ENCODE measurements around the gene AIFM2.
"Not testable (repeated sequence)": the region's sequence is repeated elsewhere in the genome, so short reads cannot be mapped to it uniquely, and the experiment has no call there.

AIFM2 gene

DNA sequence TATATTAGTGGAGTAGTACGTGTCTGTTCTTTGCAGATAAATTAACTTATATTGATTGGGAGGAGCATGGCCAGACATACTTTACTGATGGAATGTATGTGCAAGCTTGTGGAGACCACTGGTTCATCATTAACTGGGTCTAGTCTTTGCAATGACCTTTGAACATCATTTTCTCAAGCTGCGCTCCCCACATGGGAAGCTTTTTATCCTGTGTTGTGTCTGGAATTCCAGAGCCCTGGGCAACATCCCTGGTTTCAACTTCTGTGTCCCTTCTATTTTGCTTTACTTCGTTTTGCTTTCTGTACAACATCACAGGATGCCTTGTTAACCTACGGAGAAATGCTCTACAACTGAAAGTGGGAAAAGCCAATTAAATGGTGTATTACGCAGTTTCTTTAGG, 41.7 kb downstream of the AIFM2 start:
- no peak for DNase-seq

- DNase-seq = no peak
Measured at GRCh38 chr10:70090013-70090412, 42.6 kb downstream of the AIFM2 start.

DNA sequence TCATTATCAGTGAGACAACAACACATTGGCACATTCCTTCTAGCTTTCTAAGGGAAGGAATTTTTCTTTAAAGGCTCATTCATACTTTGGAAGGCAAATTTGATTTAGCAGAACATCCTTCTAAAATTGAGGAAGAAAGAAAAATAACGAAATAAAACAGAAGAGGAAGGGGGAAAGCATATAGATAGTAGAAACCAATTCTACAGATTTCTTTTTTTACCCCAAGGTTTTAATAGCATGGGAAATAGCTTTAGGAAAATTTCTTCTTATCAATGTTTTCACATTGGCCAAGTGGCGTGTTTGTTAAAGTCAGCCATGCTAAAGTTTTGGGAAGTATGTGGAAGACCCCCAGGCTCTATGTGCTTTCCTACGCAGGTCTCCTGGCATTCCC, 44.3 kb downstream of the AIFM2 start:
- no peak for DNase-seq

GRCh38 chr10:70087616-70088307, 44.9 kb downstream of the AIFM2 start:
- DNase-seq = no peak

DNA sequence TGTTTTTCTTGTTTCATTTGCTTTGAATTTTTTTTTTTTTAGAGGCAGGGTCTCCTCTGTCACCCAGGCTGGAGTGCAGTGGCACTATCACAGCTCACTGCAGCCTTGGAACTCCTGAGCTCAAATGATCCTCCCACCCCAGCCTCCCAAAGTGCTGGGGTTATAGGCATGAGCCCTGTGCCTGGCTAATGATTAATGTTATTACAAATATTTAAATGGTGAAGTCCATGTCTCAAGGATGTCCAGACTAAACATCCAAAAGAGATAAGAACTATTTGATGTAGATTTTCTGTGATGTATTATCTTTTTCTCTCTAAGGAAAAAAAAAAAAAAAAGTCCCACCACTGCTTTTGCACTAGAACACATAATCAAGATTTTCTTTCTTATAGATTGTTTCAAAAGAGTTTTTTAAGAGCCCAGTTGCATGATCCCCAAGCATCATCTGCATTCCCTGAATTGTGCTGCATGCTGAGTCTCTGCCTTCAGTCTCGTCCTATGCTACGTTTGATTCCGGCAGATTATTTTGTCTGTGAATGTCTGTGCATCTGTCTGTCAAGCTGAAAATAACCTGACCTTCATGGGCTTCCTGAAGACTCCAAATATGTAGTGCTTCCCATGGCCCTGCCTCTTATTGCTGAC, 46.5 kb downstream of the AIFM2 start:
- no peak for DNase-seq

GRCh38 chr10:70084189-70084588, 48.4 kb downstream of the AIFM2 start:
- DNase-seq = no peak

DNA sequence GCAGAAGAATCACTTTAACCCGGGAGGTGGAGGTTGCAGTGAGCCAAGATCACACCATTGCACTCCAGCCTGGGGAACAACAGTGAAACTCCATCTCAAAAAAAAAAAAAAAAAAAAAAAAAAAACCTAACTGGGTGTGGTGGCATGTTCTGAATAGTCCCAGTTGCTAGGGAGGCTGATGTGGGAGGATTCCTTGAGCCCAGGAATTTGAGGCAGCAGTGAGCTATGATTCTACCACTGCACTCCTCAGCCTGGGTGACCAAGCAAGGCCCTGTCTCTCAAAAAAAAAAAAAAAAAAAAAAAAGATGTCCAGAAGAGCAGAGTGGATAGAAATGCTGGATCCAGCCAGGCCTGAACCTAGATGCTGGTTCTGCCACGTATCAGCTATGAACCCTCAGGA, 51.8 kb downstream of the AIFM2 start:
- DNase-seq = not testable (repeated sequence)

DNA sequence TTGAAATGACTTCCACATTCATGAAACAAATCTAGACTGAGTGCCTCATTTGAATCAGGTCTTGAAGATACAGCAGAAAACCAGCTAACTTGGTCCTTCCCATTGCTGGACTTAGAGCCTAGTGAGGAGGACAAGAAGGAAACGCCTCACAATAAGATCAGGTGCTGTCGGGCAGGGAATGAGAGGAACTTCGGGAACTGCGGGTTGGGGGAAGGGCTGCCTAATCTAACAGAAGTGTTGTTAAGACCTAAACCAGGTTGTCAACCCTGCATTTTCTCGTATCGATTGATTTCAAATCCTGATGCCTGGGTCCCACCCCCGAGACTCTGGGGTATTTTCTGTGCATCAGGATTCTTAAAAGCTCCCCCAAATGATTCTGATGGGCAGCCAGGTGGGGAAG, 53.7 kb downstream of the AIFM2 start:
- DNase-seq = no peak

DNA sequence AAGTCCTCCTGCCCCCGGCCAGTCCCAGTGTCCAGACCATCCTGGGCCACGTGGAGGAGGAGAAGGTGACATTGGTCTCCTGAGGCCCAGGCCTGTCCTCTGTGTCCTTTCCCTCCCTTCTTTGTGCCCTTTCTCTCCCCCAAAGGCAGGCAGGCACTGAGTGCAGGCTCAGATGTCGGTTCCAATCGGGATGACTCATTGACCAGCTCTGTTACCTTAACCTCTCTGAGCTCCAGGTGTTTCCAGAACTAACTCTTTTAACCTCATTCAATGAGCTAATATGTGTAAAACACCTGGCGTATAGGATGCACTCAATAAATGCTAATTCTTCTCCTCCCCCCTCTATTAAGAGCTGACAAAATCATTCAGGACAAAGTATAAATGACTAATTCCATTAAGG, 54.3 kb downstream of the AIFM2 start:
- no peak for DNase-seq

DNA sequence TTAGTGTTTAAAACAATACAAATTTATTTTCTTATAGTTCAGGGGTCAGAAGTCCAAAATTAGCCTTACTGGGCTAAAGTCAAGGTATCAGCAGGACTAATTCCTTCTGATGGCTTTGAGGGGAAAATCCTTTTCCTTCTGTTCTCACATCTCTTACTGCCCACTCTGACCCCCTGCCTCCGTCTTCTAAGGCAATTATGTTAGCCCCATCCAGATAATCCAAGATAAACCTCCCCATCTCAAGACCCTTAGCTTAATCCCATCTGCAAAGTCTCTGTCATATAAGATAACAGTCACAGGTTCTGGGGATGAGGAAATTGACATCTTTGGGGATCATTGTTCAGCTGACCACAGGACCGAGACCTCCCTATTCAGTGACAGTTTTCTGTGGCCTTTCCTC, 57.7 kb downstream of the AIFM2 start:
- no peak for DNase-seq

GRCh38 chr10:70074165-70074564, 58.5 kb downstream of the AIFM2 start:
- DNase-seq = no peak

GRCh38 chr10:70070834-70071233, 61.8 kb downstream of the AIFM2 start:
- DNase-seq = no peak

GRCh38 chr10:70069346-70069745, 63.3 kb downstream of the AIFM2 start:
- DNase-seq = no peak

DNA sequence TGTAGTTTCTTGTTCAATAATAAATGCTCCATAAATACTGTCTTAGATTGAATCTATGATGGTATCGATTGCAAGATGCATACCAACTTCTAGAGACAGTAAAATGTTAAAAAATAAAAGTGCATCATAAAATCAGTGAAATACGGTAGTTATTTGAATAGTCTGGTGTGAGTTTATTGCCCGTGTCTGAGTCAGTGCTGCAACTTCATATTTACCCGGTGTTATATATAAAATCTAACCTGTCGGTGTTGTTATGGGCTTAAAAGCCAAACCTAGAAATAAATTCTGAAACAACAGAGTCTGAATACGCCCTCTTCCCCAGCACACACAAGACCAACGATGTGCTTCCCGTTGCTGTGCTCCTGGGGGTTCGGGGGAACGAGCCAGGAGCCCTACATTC, 63.7 kb downstream of the AIFM2 start:
- DNase-seq = no peak

DNA sequence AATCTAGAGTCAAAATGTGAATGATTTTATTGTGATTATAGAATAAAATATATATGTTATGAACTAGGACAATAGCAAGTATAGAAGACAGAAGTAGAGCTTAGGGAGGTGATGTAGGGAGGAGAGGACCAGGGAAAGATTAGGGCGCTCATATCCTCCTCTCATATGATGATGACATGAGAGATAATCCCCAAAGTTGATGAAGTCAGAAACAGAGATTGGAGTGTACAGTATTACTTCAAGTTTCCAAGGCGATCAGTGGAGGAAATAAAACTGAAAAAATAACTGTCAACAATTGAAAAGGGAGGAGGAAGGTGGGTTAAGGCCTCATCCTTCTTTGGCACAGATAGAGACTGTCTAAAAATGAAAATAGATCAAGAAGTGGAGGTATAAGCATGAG, 65.0 kb downstream of the AIFM2 start:
- DNase-seq = no peak

GRCh38 chr10:70066190-70066589, 66.4 kb downstream of the AIFM2 start:
- no peak for DNase-seq

DNA sequence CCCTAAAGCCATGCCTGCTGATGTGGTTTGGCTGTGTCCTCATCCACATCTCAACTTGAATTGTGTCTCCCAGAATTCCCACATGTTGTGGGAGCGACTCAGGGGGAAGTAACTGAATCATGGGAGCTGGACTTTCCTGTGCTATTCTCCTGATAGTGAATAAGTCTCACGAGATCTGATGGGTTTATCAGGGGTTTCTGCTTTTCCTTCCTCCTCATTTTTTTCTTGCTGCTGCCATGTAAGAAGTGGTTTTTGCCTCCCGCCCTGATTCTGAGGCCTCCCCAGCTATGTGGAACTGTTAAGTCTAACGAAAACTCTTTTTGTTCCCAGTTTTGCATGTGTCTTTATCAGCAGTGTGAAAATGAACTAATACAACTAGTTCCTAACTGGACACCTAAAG, 68.1 kb downstream of the AIFM2 start:
- DNase-seq = no peak

DNA sequence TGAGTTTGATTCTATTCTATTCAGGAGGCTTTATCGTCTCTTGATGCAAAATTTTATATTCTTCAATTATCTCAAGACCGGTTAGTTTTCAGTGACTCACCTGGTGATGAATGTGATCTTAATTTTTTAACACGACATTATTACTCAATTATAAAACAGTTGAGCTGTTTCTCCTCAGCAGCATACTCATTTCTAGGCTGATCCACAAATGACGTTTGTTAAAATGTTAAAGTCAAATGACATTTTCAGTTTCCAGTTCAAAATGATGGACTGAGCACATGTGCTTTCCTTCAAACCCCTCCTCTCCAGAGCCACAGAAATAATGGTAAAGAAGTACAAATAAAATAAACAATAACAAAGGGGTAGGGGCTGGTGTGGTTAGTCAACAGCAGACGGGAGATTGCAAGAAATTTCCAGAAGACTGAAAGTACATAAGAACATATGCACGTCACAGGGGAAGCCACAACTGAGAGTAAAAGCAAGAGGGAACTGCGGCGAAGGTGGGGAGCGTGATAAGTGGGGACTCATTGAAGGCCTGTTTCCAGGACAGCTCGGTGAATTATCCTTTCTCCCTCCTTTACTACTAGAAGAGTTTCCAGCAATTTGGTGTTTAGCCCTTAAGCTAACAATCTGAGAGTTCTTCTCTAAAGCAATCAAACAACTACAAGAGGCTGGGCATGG, 69.1 kb downstream of the AIFM2 start:
- DNase-seq = no peak

Data from activated effector memory CD4-positive, alpha-beta T cell treated with anti-CD3 and anti-CD28 coated beads, Interleukin-2, amount 50 U/mL, for 16 hours (primary cell).